ENCODE results near the gene FTSJ1.

The FTSJ1 gene

GRCh38 chrX:48512371-48512935, 36.5 kb downstream of the FTSJ1 start:
- no peak for TF ChIP-seq CTCF (IDR thresholded peaks at IDR 0.05; ENCODE audit: low read depth, low read length)
- no peak for DNase-seq (ENCODE audit: low read depth, low spot score)

GRCh38 chrX:48513670-48514069, 37.7 kb downstream of the FTSJ1 start:
- H3K4me3 ChIP-seq (ENCODE audit: low read depth, low read length): no peak overlapping the region
- DNase-seq (ENCODE audit: low read depth, low spot score): no peak
- TF ChIP-seq CTCF (IDR thresholded peaks at IDR 0.05; ENCODE audit: low read depth, low read length): no peak
- in situ Hi-C loops (cut with HindIII; ENCODE audit: low sequenced_read_pairs): no loop called here

More at GRCh38 chrX:48512371-48512935, 36.5 kb downstream of the FTSJ1 start:
- H3K4me3 ChIP-seq (ENCODE audit: low read depth, low read length): no peak overlapping the region
- in situ Hi-C loops (cut with HindIII; ENCODE audit: low sequenced_read_pairs): no loop called here

GRCh38 chrX:48514126-48514806, 38.3 kb downstream of the FTSJ1 start:
- in situ Hi-C loops (cut with HindIII; ENCODE audit: low sequenced_read_pairs): no loop called here

GRCh38 chrX:48514868-48515460, 39.0 kb downstream of the FTSJ1 start:
- TF ChIP-seq CTCF (IDR thresholded peaks at IDR 0.05; ENCODE audit: low read depth, low read length): no peak

More at GRCh38 chrX:48514126-48514806, 38.3 kb downstream of the FTSJ1 start:
- H3K4me3 ChIP-seq (ENCODE audit: low read depth, low read length): no peak overlapping the region
- no peak for TF ChIP-seq CTCF (IDR thresholded peaks at IDR 0.05; ENCODE audit: low read depth, low read length)
- DNase-seq (ENCODE audit: low read depth, low spot score): no peak

GRCh38 chrX:48515842-48516241, 39.8 kb downstream of the FTSJ1 start:
- H3K4me3 ChIP-seq (ENCODE audit: low read depth, low read length): no peak overlapping the region
- no peak for TF ChIP-seq CTCF (IDR thresholded peaks at IDR 0.05; ENCODE audit: low read depth, low read length)
- DNase-seq (ENCODE audit: low read depth, low spot score): no peak
- in situ Hi-C loops (cut with HindIII; ENCODE audit: low sequenced_read_pairs): no loop called here

More at GRCh38 chrX:48514868-48515460, 39.0 kb downstream of the FTSJ1 start:
- no peak for DNase-seq (ENCODE audit: low read depth, low spot score)
- H3K4me3 ChIP-seq (ENCODE audit: low read depth, low read length): no peak overlapping the region
- in situ Hi-C loops (cut with HindIII; ENCODE audit: low sequenced_read_pairs): no loop called here

- DNase-seq (ENCODE audit: low read depth, low spot score): no peak
- in situ Hi-C loops (cut with HindIII; ENCODE audit: low sequenced_read_pairs): no loop called here
- no peak for TF ChIP-seq CTCF (IDR thresholded peaks at IDR 0.05; ENCODE audit: low read depth, low read length)
- no peak overlapping the region for H3K4me3 ChIP-seq (ENCODE audit: low read depth, low read length)
These were observed 40.3 kb downstream of the FTSJ1 start for GRCh38 chrX:48516285-48516684.
